Stimulated activated CD8-positive, alpha-beta memory T cell treated with anti-CD3 and anti-CD28 coated beads, Interleukin-4, amount 100 ng/mL, for 48 hours (primary cell): Measurements from ENCODE around the gene SPAG7.
"Not testable (repeated sequence)": the region's sequence is repeated elsewhere in the genome, so short reads cannot be mapped to it uniquely, and the experiment has no call there.

Source experiments
- DNase-seq: peaks from one replicate; pipeline ENCODE4 v3.0.0-alpha.2; 2020

The SPAG7 gene

DNA sequence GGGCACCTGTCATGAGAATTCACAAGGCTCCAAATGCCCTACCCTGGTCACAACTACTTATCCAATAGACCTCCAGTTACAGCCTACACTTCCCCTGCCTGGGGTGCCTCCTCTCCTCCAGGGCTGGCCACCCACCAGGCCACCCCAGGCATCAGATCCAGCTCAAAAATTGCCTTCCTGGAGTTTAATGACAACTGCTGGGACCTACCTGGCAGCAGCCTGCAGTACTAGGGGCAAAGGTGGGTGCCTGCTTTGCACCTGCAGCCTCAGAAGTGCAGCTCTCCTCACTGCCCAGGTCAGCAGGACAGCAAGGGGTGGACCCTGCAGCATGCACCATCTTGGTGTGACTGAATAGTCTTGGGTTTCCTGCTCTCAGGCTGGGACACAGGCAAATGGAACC lies 32.0 kb downstream of the SPAG7 start:
- DNase-seq: no peak

DNA sequence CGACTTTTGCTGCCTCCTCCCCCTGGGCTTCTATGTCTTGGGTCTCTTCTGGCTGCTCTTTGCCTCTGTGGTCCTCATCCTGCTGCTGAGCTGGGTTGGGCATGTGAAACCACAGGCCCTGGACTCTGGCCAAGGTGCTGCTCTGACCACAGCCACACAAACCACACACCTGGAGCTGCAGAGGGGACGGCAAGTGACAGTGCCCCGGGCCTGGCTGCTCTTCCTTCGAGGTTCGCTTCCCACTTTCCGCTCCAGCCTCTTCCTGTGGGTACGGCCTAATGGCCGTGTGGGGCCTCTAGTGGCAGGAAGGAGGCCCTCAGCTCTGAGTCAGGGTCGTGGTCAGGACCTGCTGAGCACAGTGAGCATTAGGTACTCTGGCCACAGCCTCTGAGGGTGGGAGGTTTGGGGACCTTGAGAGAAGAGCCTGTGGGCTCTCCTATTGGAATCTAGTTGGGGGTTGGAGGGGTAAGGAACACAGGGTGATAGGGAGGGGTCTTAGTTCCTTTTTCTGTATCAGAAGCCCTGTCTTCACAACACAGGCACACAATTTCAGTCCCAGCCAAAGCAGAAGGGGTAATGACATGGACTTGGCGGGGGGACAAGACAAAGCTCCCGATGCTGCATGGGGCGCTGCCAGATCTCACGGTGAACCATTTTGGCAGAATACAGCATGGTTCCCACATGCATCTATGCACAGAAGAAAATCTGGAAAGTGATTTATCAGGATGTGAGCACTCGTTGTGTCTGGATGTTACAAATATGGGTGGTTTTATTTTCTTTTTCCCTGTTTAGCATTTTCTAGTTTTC lies 33.2 kb downstream of the SPAG7 start:
- DNase-seq: no peak

DNA sequence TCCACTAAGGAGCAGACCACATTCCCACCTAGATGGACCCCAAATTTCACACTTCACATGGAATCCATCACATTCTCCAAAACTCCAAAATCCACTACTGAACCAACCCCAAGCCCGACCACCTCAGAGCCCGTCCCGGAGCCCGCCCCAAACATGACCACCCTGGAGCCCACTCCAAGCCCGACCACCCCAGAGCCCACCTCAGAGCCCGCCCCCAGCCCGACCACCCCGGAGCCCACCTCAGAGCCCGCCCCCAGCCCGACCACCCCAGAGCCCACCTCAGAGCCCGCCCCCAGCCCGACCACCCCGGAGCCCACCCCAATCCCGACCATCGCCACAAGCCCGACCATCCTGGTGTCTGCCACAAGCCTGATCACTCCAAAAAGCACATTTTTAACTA lies 34.0 kb downstream of the SPAG7 start:
- no peak for DNase-seq

DNA sequence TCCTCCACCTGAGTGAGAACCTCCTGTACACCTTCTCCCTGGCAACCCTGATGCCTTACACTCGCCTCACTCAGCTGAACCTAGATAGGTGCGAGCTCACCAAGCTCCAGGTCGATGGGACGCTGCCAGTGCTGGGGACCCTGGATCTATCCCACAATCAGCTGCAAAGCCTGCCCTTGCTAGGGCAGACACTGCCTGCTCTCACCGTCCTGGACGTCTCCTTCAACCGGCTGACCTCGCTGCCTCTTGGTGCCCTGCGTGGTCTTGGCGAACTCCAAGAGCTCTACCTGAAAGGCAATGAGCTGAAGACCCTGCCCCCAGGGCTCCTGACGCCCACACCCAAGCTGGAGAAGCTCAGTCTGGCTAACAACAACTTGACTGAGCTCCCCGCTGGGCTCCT lies 34.9 kb downstream of the SPAG7 start:
- no peak for DNase-seq

DNA sequence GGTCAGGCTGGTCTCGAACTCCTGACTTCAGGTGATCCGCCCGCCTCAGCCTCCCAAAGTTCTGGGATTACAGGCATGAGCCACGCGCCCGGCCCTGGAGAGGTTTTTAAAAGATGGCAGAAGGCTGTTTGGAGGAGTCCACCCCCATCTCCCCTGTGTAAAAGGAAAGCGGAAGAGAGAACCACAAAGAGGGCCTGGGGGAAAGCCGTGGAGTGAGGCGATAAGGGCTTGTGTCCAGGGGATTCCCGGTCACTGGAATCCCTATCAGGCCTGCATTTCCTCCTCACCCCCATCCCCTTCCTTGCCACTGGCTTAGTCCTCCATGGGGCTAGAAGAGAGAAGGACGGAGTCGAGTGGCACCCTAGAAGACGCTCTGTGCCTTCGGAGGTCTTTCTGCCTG lies 35.7 kb downstream of the SPAG7 start, which contains the start of gene GP1BA:
GP1BA (plus strand) TSS at position 315 of the 400 bp plus-strand sequence. CDS start 328 bp downstream, outside the sequence.
- DNase-seq: no peak

DNA sequence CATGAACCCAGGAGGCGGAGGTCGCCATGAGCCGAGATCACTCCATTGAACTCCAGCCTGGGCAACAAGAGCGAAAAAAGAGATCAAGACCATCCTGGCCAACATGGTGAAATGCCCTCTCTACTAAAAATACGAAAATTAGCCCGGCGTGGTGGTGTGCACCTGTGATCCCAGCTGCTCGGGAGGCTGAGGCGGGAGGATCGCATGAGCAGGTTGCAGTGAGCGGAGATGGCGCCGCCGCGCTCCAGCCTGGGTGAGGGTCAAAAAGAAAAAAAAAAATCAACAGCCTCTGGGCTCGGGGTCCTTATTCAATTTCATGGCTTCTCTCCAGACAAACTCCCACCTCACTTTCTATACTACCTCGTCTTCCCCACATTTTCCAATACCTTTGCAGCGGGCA lies 38.7 kb downstream of the SPAG7 start:
- DNase-seq: no peak

DNA sequence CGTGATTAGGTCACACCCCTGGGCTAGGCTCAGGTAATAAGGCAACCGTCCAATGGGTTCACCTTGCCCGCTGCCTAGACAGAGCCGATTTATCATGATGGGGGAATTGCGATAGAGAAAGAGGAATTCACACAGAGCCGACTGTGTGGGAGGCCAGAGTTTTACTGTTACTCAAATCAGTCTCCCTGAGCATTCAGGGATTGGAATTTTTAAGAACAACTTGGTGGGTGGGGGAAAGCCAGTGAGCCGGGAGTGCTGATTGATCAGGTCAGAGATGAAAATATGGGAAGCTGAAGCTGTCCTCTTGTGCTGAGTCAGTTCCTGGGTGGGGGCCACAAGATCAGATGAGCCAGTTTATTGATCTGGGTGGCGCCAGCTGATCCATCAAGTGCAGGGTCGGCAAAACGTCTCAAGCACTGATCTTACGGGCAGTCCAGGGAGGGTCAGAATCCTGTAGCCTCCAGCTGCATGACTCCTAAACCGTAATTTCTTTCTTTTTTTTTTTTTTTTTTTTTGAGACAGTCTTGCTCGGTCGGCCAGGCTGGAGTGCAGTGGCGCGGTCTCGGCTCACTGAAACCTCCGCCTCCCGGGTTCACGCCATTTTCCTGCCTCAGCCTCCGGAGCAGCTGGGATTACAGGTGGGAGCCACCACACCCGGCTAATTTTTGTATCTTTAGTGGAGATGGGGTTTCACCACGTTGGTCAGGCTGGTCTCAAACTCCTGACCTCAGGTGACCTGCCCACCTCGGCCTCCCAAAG lies 40.9 kb downstream of the SPAG7 start:
- DNase-seq: not testable (repeated sequence)

DNA sequence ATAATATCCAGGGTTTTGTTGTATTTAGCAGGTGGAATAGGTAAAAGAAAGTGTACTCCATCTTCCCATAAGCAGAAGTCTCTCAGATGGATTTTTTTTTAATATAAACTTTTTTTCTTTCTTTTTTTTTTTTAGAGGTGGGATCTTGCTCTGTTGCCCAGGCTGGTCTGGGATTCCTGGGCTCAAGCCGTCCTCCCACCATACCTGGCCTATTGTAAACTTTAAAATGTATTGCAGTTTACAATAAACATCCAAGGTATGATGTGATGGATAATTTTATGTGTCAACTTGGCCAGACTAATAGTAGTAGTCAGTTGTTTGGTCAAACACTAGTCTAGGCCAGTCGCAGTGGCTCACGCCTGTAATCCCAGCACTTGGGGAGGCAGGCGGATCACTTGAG lies 46.3 kb downstream of the SPAG7 start:
- DNase-seq: no peak

DNA sequence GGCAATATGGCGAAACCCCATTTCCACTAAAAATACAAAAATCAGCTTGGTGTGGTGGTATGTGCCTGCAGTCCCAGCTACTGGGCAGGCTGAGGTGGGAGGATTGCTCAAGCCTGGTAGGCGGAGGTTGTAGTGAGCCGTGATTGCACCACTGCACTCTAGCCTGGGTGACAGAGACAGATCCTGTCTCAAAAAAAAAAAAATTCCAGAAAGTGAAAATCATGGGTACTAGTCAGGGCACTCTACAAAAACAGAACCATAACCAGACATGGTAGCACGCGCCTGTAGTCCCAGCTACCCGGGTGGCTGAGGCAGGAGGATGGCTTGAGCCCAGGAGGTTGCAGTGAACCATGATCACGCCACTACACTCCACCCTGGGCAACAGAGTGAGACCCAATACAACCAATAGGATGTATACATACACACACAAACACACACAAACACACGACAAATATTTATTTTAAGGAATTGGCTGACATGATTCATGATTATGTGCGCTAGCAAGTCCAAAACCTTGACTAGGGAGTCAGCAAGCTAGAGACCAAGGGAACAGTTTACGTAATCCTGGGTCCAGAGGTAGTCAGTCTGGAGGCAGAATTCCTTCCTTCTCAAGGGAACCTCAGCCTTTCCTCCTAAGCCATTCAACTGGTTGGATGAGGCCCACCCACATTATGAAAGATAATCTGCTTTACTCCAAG lies 47.1 kb downstream of the SPAG7 start:
- DNase-seq: no peak

DNA sequence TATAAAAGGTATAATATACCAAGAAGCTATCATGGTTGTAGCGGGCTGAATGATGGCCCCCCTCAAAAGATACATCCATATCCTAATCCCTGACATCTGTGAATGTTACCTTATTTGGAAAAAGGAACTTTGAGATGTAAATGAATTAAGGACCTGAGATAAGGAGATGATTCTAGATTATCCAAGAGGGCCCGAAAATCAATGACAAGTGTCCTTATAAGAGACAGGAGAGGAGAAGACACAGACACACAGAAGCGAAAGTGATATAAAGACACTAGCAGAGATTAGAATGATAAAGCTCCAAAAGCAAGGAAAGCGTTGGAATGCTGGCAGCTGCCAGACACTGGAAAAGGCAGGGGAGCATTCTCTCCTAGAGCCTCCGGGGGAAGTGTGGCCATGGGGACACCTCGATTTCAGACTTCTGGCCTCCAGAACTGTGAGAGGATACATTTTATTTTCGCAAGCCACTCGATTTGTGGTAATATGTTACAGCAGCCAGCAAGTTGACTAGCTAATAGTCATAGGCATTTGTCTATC lies 48.0 kb downstream of the SPAG7 start:
- no peak for DNase-seq

DNA sequence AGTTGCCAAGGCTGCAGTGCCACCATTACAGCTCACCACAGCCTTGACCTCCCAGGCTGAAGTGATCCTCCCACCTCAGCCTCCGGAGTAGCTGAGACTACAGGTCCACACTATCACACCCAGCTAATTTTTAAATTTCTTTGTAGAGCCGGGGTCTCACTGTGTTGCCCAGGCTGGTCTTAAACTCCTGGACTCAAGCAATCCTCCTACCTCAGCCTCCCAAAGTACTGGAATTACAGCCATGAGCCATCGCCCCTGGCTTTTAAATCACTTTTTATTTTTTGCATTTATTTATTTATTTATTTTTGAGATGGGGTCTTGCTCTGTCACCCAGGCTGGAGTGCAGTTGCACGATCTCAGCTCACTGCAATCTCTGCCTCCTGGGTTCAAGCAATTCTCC lies 53.1 kb downstream of the SPAG7 start:
- DNase-seq: not testable (repeated sequence)

DNA sequence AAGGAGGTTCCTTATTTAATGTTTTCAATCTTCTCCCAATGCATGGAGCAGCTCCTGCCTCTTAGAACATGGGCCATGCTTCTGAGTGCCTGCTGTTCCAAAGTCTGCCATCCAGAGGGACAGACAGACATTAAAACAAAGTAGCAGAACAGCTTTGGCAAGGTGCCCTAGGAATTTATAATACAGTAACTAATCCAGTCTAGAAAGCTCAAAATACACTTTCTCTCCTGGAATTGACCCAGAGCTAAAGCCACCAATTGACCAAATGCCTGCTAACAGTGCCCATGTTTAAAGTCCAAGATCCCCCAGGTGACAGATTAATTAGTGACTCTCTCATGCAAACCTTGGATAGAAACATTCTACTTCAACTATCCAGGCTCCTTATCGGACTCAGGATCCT lies 53.6 kb downstream of the SPAG7 start:
- no peak for DNase-seq
